ENCODE measurements around the gene INF2. TPM values are rescaled to one million over a fixed set of nuclear protein-coding genes. Genes with fewer than 3 reads are reported as not detected.

The INF2 gene
- total and polyA plus RNA-seq, 12 donors, result 22.5 to 73.8 (median 28.4) TPM

DNA sequence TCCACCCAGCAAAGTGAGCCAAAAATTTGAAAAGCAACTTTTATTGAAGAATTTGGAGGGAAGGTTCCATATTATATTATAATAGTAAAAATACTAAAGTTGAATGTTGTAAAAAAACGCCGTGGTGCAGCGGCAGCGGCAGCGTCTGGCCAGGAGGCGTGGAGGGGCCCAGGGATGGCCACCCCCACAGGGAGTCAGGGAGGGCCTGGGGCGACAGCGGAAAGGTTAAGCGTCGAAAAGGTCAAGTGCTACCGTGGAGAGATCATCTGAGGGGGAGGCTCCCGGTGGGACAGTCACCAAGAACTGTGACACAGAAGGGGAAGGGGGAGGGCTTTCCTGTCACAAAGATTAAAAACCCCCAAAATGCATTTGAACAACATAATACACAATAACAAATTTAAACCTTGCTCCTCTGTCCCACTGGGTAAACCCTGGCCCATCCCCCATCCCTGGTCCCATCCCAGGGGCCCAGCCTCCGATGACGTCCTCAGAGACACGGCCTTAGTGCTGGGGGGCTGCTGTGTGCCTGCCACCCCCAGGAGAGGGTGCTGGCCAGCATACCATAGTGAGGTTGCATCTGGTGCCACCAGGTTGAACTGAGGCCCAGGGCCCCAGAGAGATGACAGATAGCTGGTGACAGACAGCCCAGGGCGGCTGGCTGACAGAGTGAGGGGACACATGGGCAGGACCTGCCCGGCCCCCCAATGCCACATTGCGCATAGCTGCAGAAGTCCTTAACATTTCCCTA is 80.1 kb downstream of the INF2 start:
- no peak for ATAC-seq
- Histone ChIP-seq H3K27me3 (no peaks in the 10 kb centered on the region), H3K36me3 (peaks cover 0 to 52% (median 38%) of the 10 kb centered on the region in 9 donors), H3K4me1 (peaks cover 0 to 14% (median 10%) of the 10 kb centered on the region in 9 donors), H3K9me3 (peaks cover 0 to 17% (median 0%) of the 10 kb centered on the region in 11 donors), H3K27ac (peak overlapping the region in 1 of 10 donors; percentile 60), H3K4me3 (no peak overlapping the region)
- DNase-seq, result no peak
- 76 to 77% methylated on average over 18 of the region's 18 CpGs for WGBS, 2 donors
- TF ChIP-seq, protein P1, sequence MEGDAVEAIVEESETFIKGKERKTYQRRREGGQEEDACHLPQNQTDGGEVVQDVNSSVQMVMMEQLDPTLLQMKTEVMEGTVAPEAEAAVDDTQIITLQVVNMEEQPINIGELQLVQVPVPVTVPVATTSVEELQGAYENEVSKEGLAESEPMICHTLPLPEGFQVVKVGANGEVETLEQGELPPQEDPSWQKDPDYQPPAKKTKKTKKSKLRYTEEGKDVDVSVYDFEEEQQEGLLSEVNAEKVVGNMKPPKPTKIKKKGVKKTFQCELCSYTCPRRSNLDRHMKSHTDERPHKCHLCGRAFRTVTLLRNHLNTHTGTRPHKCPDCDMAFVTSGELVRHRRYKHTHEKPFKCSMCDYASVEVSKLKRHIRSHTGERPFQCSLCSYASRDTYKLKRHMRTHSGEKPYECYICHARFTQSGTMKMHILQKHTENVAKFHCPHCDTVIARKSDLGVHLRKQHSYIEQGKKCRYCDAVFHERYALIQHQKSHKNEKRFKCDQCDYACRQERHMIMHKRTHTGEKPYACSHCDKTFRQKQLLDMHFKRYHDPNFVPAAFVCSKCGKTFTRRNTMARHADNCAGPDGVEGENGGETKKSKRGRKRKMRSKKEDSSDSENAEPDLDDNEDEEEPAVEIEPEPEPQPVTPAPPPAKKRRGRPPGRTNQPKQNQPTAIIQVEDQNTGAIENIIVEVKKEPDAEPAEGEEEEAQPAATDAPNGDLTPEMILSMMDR (IDR thresholded peaks at IDR 0.05), result no peak
- intact Hi-C loops (cut with DNase I), result loop anchor here in 6 of 10 donors (2.0 to 10.0 kb wide), 4 partner anchors 25 to 275 kb away; partner anchors contain the start of gene AKT1 (in 1 of the 6)

- no peaks in the 10 kb centered on the region for H3K27me3 ChIP-seq
- 81 to 87% methylated on average over 24 of the region's 24 CpGs for WGBS, 2 donors
- no peak overlapping the region for H3K27ac ChIP-seq
- peak in 1 of 2 donors; percentile 15 for DNase-seq
- TF ChIP-seq, protein P1 (IDR thresholded peaks at IDR 0.05), result no peak
- H3K9me3 ChIP-seq, result peaks cover 0 to 17% (median 0%) of the 10 kb centered on the region in 11 donors
- peaks cover 0 to 58% (median 44%) of the 10 kb centered on the region in 9 donors for H3K36me3 ChIP-seq
- ATAC-seq, result no peak
- H3K4me3 ChIP-seq, result no peak overlapping the region
- peaks cover 0 to 14% (median 10%) of the 10 kb centered on the region in 9 donors for H3K4me1 ChIP-seq
- intact Hi-C loops (cut with DNase I), result loop anchor here in 1 of 10 donors (2.0 kb wide), 1 partner anchor 55 kb away; no protein-coding TSS in a partner anchor
These were observed 80.7 kb downstream of the INF2 start for GRCh38 chr14:104770072-104770579.

DNA sequence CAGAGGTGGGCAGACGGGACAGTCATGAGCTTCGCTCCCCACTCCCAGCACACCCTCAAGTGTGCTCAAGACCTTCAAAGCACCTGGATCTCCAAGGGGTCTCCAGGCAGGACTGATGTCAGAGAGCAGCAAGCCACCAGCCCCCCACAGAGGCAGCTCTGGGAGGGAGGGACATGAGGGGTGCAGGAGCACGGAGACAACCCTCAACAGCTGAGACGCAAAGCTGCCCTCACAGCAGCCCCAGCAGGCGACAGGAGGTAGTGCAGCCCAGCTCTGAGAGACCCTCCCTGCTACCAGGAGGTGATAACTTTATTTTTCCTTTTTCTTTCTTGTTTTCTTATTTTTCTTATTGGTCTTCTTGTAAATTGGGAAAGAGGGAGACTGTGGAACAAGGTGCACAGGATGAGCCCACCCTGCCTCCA is 81.4 kb downstream of the INF2 start:
- DNase-seq, result peak in 1 of 2 donors; percentile 16
- ATAC-seq, result no peak
- H3K36me3 ChIP-seq, result peaks cover 0 to 63% (median 48%) of the 10 kb centered on the region in 9 donors
- WGBS, 2 donors, result 90 to 92% methylated on average over 5 of the region's 5 CpGs
- H3K4me3 ChIP-seq, result no peak overlapping the region
- intact Hi-C loops (cut with DNase I), result loop anchor here in 2 of 10 donors (1.0 to 2.0 kb wide), 2 partner anchors 54 to 56 kb away; no protein-coding TSS in a partner anchor
- H3K27me3 ChIP-seq, result no peaks in the 10 kb centered on the region
- no peak overlapping the region for H3K27ac ChIP-seq
- H3K9me3 ChIP-seq, result peaks cover 0 to 15% (median 0%) of the 10 kb centered on the region in 11 donors
- TF ChIP-seq, protein P1 (IDR thresholded peaks at IDR 0.05), result peak in 7 of 9 donors; percentile 9 to 54 (median 34)
- H3K4me1 ChIP-seq, result peaks cover 0 to 14% (median 10%) of the 10 kb centered on the region in 9 donors

- Histone ChIP-seq H3K4me1 (peaks cover 0 to 14% (median 10%) of the 10 kb centered on the region in 9 donors), H3K36me3 (peaks cover 0 to 67% (median 50%) of the 10 kb centered on the region in 9 donors)
- 94 to 98% methylated on average over 4 of the region's 4 CpGs for WGBS, 2 donors
These were observed 82.0 kb downstream of the INF2 start for GRCh38 chr14:104771374-104771773.

More at GRCh38 chr14:104771374-104771773, 82.0 kb downstream of the INF2 start:
- ATAC-seq (no peak), DNase-seq (no peak)
- Histone ChIP-seq H3K27ac (no peak overlapping the region), H3K27me3 (no peaks in the 10 kb centered on the region), H3K4me3 (no peak overlapping the region), H3K9me3 (peaks cover 0 to 11% (median 0%) of the 10 kb centered on the region in 11 donors)
- TF ChIP-seq, protein P1 (IDR thresholded peaks at IDR 0.05), result no peak
- intact Hi-C loops (cut with DNase I), result loop anchor here in 2 of 10 donors (1.0 to 2.0 kb wide), 2 partner anchors 53 to 56 kb away; no protein-coding TSS in a partner anchor
